Liver (tissue), 9 donors: ENCODE measurements around the gene PIGL. TPM values are rescaled to one million over a fixed set of nuclear protein-coding genes. Genes with fewer than 3 reads are reported as not detected.

Experiments used
- DNase-seq: peaks from one replicate; pipeline ENCODE4 v3.0.0-alpha.2; 2017; ENCODE audit warnings: low spot score
- H3K27ac ChIP-seq, 2 donors: one replicate each; pipeline ENCODE4 v1.7.0; 2013; ENCODE audit warnings: inconsistent platforms in 2 of 2, low read length in 2 of 2, control low read depth in 1 of 2, low read depth in 1 of 2, mild to moderate bottlenecking in 1 of 2
- H3K27me3 ChIP-seq, 4 donors: one replicate each; pipeline versions ENCODE4 v1.6.1 to v1.7.0; 2013; ENCODE audit warnings: low read length in 3 of 4, inconsistent platforms in 1 of 4, mild to moderate bottlenecking in 1 of 4, moderate library complexity in 1 of 4; ENCODE audit not compliant: control insufficient read depth in 4 of 4, insufficient read depth in 4 of 4
- H3K36me3 ChIP-seq, 4 donors: one replicate each; pipeline versions ENCODE4 v1.6.1 to v1.7.0; 2013; ENCODE audit warnings: low read length in 3 of 4, mild to moderate bottlenecking in 3 of 4, low read depth in 1 of 4, moderate library complexity in 1 of 4; ENCODE audit not compliant: control insufficient read depth in 4 of 4, insufficient read depth in 3 of 4
- H3K4me1 ChIP-seq, 4 donors: one replicate each; pipeline versions ENCODE4 v1.6.1 to v1.7.0; 2013; ENCODE audit warnings: low read length in 3 of 4, mild to moderate bottlenecking in 3 of 4, moderate library complexity in 1 of 4; ENCODE audit not compliant: control insufficient read depth in 4 of 4, insufficient read depth in 4 of 4
- H3K4me3 ChIP-seq, 3 donors: one replicate each; pipeline versions ENCODE4 v1.6.1 to v1.7.0; 2013; ENCODE audit warnings: low read length in 3 of 3, control low read depth in 1 of 3, low read depth in 1 of 3, mild to moderate bottlenecking in 1 of 3
- H3K9ac ChIP-seq, 2 donors: one replicate each; pipeline ENCODE4 v1.7.0; 2013; ENCODE audit warnings: low read length in 2 of 2, mild to moderate bottlenecking in 2 of 2, moderate library complexity in 2 of 2, control low read depth in 1 of 2, low read depth in 1 of 2
- H3K9me3 ChIP-seq, 4 donors: one replicate each; pipeline versions ENCODE4 v1.6.1 to v1.7.0; 2013; ENCODE audit warnings: low read length in 3 of 4; ENCODE audit not compliant: control insufficient read depth in 4 of 4
- ATF3 ChIP-seq: IDR thresholded peaks from 2 replicates; pipeline ENCODE4 v1.6.1; 2016; ENCODE audit warnings: antibody characterized with exemption
- CTCF ChIP-seq: fragments of 150-350 bp; IDR thresholded peaks from 2 replicates; pipeline ENCODE4 v1.5.1; 2017; ENCODE audit warnings: improper control_type of control experiment, low read depth, low read length; ENCODE audit not compliant: missing input control
- EGR1 ChIP-seq, 2 donors: IDR thresholded peaks; 2 replicates each; pipeline ENCODE4 v1.6.1; 2016 to 2018; ENCODE audit warnings: antibody characterized with exemption in 2 of 2, low read depth in 2 of 2
- FOXA1 ChIP-seq: IDR thresholded peaks from 2 replicates; pipeline ENCODE4 v1.6.1; 2016; ENCODE audit warnings: antibody characterized with exemption
- FOXA2 ChIP-seq: IDR thresholded peaks from 2 replicates; pipeline ENCODE4 v1.6.1; 2016; ENCODE audit warnings: antibody characterized with exemption
- GABPA ChIP-seq, 2 donors: IDR thresholded peaks in 1 of 2; conservative IDR thresholded peaks in 1 of 2; 2 replicates each; pipeline ENCODE4 v1.6.1; 2016; ENCODE audit warnings: antibody characterized with exemption in 2 of 2, mild to moderate bottlenecking in 1 of 2, moderate library complexity in 1 of 2
- HNF4A ChIP-seq, 2 donors: conservative IDR thresholded peaks; 2 replicates each; pipeline ENCODE4 v1.6.1; 2016; ENCODE audit warnings: antibody characterized with exemption in 2 of 2, mild to moderate bottlenecking in 2 of 2
- HNF4G ChIP-seq: IDR thresholded peaks from 2 replicates; pipeline ENCODE4 v1.6.1; 2016; ENCODE audit warnings: antibody characterized with exemption
- JUND ChIP-seq, 2 donors: IDR thresholded peaks; 2 replicates each; pipeline ENCODE4 v1.6.1; 2016; ENCODE audit warnings: antibody characterized with exemption in 2 of 2
- MAX ChIP-seq: IDR thresholded peaks from 2 replicates; pipeline ENCODE4 v1.6.1; 2016; ENCODE audit warnings: antibody characterized with exemption
- NR2F2 ChIP-seq: IDR thresholded peaks from 2 replicates; pipeline ENCODE4 v1.6.1; 2016; ENCODE audit warnings: antibody characterized with exemption
- RAD21 ChIP-seq, 2 donors: IDR thresholded peaks; 2 replicates each; pipeline ENCODE4 v1.6.1; 2016; ENCODE audit warnings: antibody characterized with exemption in 2 of 2, mild to moderate bottlenecking in 2 of 2
- REST ChIP-seq: IDR thresholded peaks from 2 replicates; pipeline ENCODE4 v1.6.1; 2016; ENCODE audit warnings: antibody characterized with exemption, mild to moderate bottlenecking
- RXRA ChIP-seq, 2 donors: IDR thresholded peaks; 2 replicates each; pipeline ENCODE4 v1.6.1; 2017 to 2018; ENCODE audit warnings: antibody characterized with exemption in 2 of 2, mild to moderate bottlenecking in 1 of 2
- SP1 ChIP-seq: IDR thresholded peaks from 2 replicates; pipeline ENCODE4 v1.6.1; 2018; ENCODE audit warnings: antibody characterized with exemption, mild to moderate bottlenecking
- TAF1 ChIP-seq: conservative IDR thresholded peaks from 2 replicates; pipeline ENCODE4 v1.6.1; 2016; ENCODE audit warnings: antibody characterized with exemption, mild to moderate bottlenecking
- YY1 ChIP-seq: IDR thresholded peaks from 2 replicates; pipeline ENCODE4 v1.6.1; 2016; ENCODE audit warnings: antibody characterized with exemption, mild to moderate bottlenecking
- ZBTB33 ChIP-seq: IDR thresholded peaks from 2 replicates; pipeline ENCODE4 v1.6.1; 2016; ENCODE audit warnings: antibody characterized with exemption
- WGBS: extraction: QIAGEN DNeasy Blood & Tissue Kit; methylation state at CpG from one replicate; pipeline ENCODE4 v1.1.7; 2013; 5-methylcytosine and 5-hydroxymethylcytosine counted together
- polyA plus RNA-seq, 2 donors: library from polyadenylated mRNA; stranded (reverse) in 1 of 2; unstranded in 1 of 2; fragments of 200-250 nt in 1 of 2; fragments of >200 nt in 1 of 2; fragmentation: Nextera tagmentation in 1 of 2; extraction: Ambion mirVana in 1 of 2; gene quantifications; one replicate each; pipeline versions ENCODE4 v1.2.1 to v1.2.3, GENCODE V29; 2013 to 2015
- total RNA-seq, 2 donors: library from RNA; depleted of rRNA; stranded (reverse); fragments of >200 nt; gene quantifications; one replicate each; pipeline ENCODE4 v1.2.3, GENCODE V29; 2014
- donor health status: healthy.
- donor health status: healthy.
- donor health status: healthy.
- donor health status: healthy.
- donor health status: healthy.

Gene PIGL
- total and polyA plus RNA-seq, 4 donors = 6.7 to 34.7 (median 14.7) TPM

- H3K36me3 ChIP-seq = peaks cover 0 to 5% (median 2%) of the 10 kb centered on the region in 4 donors
- no peaks in the 10 kb centered on the region for H3K27me3 ChIP-seq
- TF ChIP-seq NR2F2 = no peak
- TF ChIP-seq HNF4A (conservative IDR thresholded peaks at IDR 0.05) = no peak
- TF ChIP-seq TAF1 = no peak
- no peak for TF ChIP-seq SP1
- no peak for TF ChIP-seq REST
- no peak for TF ChIP-seq FOXA1
- no peaks in the 10 kb centered on the region for H3K9me3 ChIP-seq
- peaks cover 0 to 3% (median 1%) of the 10 kb centered on the region in 4 donors for H3K4me1 ChIP-seq
- H3K27ac ChIP-seq = no peak overlapping the region
- WGBS = 65% methylated on average over 7 of the region's 7 CpGs
- DNase-seq = no peak
- H3K4me3 ChIP-seq = no peak overlapping the region
- no peak overlapping the region for H3K9ac ChIP-seq
Measured at GRCh38 chr17:16171613-16172012, 45.4 kb upstream of the PIGL start.

GRCh38 chr17:16178836-16179235, 38.2 kb upstream of the PIGL start:
- no peaks in the 10 kb centered on the region for H3K9me3 ChIP-seq
- WGBS = 97% methylated on average over 5 of the region's 5 CpGs
- peaks cover 0 to 3% (median 0%) of the 10 kb centered on the region in 4 donors for H3K36me3 ChIP-seq
- no peak overlapping the region for H3K9ac ChIP-seq
- no peak overlapping the region for H3K27ac ChIP-seq
- no peak overlapping the region for H3K4me3 ChIP-seq
- H3K27me3 ChIP-seq = no peaks in the 10 kb centered on the region
- DNase-seq = no peak
- TF ChIP-seq RAD21 (IDR thresholded peaks at IDR 0.05) = no peak
- TF ChIP-seq YY1 = no peak
- TF ChIP-seq REST = no peak
- no peak for TF ChIP-seq ZBTB33
- no peak for TF ChIP-seq MAX
- no peak for TF ChIP-seq RXRA (IDR thresholded peaks at IDR 0.05)
- TF ChIP-seq FOXA1 = no peak
- no peak for TF ChIP-seq ATF3
- TF ChIP-seq CTCF = no peak
- no peak for TF ChIP-seq HNF4A (conservative IDR thresholded peaks at IDR 0.05)
- TF ChIP-seq GABPA (IDR thresholded peaks at IDR 0.05 in 1 of 2, conservative IDR thresholded peaks at IDR 0.05 in 1 of 2) = no peak
- TF ChIP-seq SP1 = no peak
- no peak for TF ChIP-seq EGR1 (IDR thresholded peaks at IDR 0.05; ENCODE audit: low read depth in 2 of 2)
- TF ChIP-seq HNF4G = no peak
- no peak for TF ChIP-seq TAF1
- TF ChIP-seq FOXA2 = no peak
- TF ChIP-seq JUND (IDR thresholded peaks at IDR 0.05) = no peak
- TF ChIP-seq NR2F2 = no peak
- no peaks in the 10 kb centered on the region for H3K4me1 ChIP-seq
